Measurements from ENCODE around the gene NDUFAF2.
"Not testable (repeated sequence)": the region's sequence is repeated elsewhere in the genome, so short reads cannot be mapped to it uniquely, and the experiment has no call there.

The NDUFAF2 gene

DNA sequence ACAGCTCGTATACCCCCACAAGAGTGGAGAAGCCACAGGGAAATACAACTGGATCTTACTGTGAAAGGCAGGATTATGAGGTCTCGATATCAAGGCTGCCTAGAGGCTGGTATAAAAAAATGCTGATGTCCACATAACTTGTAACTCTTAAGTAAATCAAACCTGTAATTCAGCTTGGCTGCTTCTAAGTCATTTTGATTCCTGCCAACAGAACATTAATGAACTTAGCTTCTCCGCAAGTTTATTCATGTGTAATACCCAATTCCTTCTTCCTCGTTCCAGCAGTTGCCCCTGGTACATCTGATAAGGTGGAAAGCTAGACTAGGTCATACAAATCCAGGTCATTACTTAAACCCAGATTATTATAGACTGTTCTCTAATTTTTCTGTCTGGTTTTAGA is 233.7 kb downstream of the NDUFAF2 start:
- Histone ChIP-seq H3K36me3 (ENCODE audit: control insufficient read depth, insufficient read depth, low read length) (no peaks in the 10 kb centered on the region), H3K4me3 (ENCODE audit: insufficient read depth, low read depth, low read length, poor library complexity, severe bottlenecking) (no peak overlapping the region), H3K9me3 (ENCODE audit: control insufficient read depth, low read length) (no peaks in the 10 kb centered on the region), H3K27me3 (replicated peaks; ENCODE audit: control insufficient read depth, insufficient read depth, low read length, poor library complexity, severe bottlenecking) (no peaks in the 10 kb centered on the region), H3K4me1 (ENCODE audit: control insufficient read depth, insufficient read depth, low read length, poor library complexity, severe bottlenecking) (no peaks in the 10 kb centered on the region), H3K27ac (ENCODE audit: insufficient read depth, low read length, poor library complexity, severe bottlenecking) (no peak overlapping the region)
- DNase-seq = no peak

DNA sequence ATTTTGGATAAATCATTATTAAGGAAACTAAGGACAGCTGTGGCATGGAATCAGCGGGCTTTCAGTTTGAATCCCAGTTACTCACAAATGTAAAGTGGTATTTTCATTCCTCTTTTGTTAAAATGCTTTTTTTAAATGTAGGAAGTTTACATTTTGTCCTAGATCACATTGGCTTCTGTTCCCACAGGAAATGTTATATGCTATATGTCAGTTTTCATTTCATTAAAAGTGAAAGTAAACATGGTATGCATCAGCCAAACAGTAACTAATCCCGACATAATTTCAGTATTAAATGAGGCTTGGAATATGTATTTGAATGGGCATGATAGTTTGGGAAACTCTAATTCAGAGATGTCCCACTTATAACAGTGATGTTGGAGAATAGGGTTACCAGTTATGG is 235.9 kb downstream of the NDUFAF2 start:
- H3K27ac ChIP-seq (ENCODE audit: insufficient read depth, low read length, poor library complexity, severe bottlenecking) = no peak overlapping the region
- no peaks in the 10 kb centered on the region for H3K9me3 ChIP-seq (ENCODE audit: control insufficient read depth, low read length)
- no peaks in the 10 kb centered on the region for H3K36me3 ChIP-seq (ENCODE audit: control insufficient read depth, insufficient read depth, low read length)
- no peak for DNase-seq
- no peaks in the 10 kb centered on the region for H3K27me3 ChIP-seq (replicated peaks; ENCODE audit: control insufficient read depth, insufficient read depth, low read length, poor library complexity, severe bottlenecking)
- no peak overlapping the region for H3K4me3 ChIP-seq (ENCODE audit: insufficient read depth, low read depth, low read length, poor library complexity, severe bottlenecking)
- H3K4me1 ChIP-seq (ENCODE audit: control insufficient read depth, insufficient read depth, low read length, poor library complexity, severe bottlenecking) = no peaks in the 10 kb centered on the region

DNA sequence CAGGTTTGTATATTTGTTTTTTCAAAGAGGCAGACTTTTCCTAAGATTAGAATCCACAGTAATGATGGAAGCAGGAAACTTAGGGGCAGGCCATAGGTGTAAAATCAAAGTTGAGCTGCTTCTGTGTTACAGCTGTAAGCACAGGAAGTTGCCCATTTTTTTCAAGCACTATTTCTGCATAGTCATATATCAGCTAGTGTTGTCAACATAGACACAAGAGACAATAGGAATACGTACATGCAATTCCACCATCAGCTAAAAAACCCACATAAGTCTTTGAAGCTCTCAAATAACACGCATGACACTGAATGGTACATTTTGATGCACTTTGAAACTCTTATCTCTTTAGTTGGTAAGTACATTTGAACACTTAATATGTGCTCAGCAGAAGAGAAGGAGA is 237.4 kb downstream of the NDUFAF2 start:
- Histone ChIP-seq H3K9me3 (ENCODE audit: control insufficient read depth, low read length) (no peaks in the 10 kb centered on the region), H3K36me3 (ENCODE audit: control insufficient read depth, insufficient read depth, low read length) (no peaks in the 10 kb centered on the region), H3K4me3 (ENCODE audit: insufficient read depth, low read depth, low read length, poor library complexity, severe bottlenecking) (no peak overlapping the region), H3K4me1 (ENCODE audit: control insufficient read depth, insufficient read depth, low read length, poor library complexity, severe bottlenecking) (no peaks in the 10 kb centered on the region), H3K27me3 (replicated peaks; ENCODE audit: control insufficient read depth, insufficient read depth, low read length, poor library complexity, severe bottlenecking) (no peaks in the 10 kb centered on the region), H3K27ac (ENCODE audit: insufficient read depth, low read length, poor library complexity, severe bottlenecking) (no peak overlapping the region)
- DNase-seq = no peak

DNA sequence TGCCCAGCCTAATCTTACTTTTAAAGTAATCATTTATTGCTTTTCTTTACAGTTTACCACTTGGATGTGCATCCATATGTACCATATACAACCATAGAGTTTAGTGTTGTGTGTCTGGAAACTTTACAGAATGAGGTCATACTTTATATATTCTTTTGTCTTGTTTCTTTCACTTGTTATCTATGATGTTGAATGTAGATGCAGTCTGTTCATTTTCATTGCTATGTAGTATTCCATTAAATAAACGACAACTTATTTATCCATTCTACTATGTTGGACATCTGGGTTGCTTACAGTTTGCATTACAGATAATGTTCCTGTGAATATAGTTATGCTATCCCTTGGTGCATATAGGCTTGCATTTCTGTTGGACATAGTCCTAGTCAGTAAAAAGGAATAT is 238.5 kb downstream of the NDUFAF2 start:
- no peak for DNase-seq
- Histone ChIP-seq H3K4me3 (ENCODE audit: insufficient read depth, low read depth, low read length, poor library complexity, severe bottlenecking) (no peak overlapping the region), H3K4me1 (ENCODE audit: control insufficient read depth, insufficient read depth, low read length, poor library complexity, severe bottlenecking) (no peaks in the 10 kb centered on the region), H3K36me3 (ENCODE audit: control insufficient read depth, insufficient read depth, low read length) (no peaks in the 10 kb centered on the region), H3K27ac (ENCODE audit: insufficient read depth, low read length, poor library complexity, severe bottlenecking) (no peak overlapping the region), H3K9me3 (ENCODE audit: control insufficient read depth, low read length) (no peaks in the 10 kb centered on the region), H3K27me3 (replicated peaks; ENCODE audit: control insufficient read depth, insufficient read depth, low read length, poor library complexity, severe bottlenecking) (no peaks in the 10 kb centered on the region)

DNA sequence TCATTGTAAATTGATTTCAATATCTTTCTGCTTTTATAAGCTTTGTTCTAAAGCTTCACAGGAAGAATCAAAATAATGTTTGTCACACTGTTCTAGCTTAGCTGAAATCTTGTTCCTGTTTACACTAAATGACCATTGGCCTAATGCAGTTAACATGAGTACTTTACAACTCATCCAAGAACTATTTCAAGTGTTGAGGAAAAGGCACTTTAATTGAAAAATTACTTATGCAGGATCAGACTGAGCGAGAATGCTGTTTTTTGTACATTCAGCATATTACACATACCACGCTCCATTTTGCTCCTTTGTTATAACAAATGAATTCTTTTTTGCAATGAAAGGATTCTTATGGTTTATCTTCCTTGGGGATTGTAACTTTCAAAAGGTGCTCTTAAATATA is 239.7 kb downstream of the NDUFAF2 start:
- Histone ChIP-seq H3K36me3 (ENCODE audit: control insufficient read depth, insufficient read depth, low read length) (no peaks in the 10 kb centered on the region), H3K4me1 (ENCODE audit: control insufficient read depth, insufficient read depth, low read length, poor library complexity, severe bottlenecking) (no peaks in the 10 kb centered on the region), H3K27me3 (replicated peaks; ENCODE audit: control insufficient read depth, insufficient read depth, low read length, poor library complexity, severe bottlenecking) (no peaks in the 10 kb centered on the region), H3K27ac (ENCODE audit: insufficient read depth, low read length, poor library complexity, severe bottlenecking) (no peak overlapping the region), H3K4me3 (ENCODE audit: insufficient read depth, low read depth, low read length, poor library complexity, severe bottlenecking) (no peak overlapping the region), H3K9me3 (ENCODE audit: control insufficient read depth, low read length) (no peaks in the 10 kb centered on the region)
- no peak for DNase-seq

DNA sequence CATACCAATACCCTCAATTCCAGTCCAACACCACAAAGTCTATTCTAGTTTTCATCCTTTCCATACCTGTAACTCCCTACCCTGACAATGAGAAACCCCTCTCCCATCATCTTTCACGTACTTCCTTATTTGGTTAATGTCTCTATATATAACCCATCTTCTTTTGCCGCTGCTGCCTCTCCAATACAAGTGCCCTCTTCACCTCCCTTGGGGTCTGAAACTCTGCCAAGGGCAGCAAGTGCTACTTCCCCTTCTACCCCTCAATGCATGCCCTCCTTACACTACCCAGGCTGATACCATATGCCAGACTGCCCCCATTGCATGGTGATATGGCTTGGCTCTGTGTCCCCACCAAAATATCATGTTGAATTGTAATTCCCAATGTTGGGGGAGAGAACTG is 241.6 kb downstream of the NDUFAF2 start:
- no peak overlapping the region for H3K27ac ChIP-seq (ENCODE audit: insufficient read depth, low read length, poor library complexity, severe bottlenecking)
- no peaks in the 10 kb centered on the region for H3K27me3 ChIP-seq (replicated peaks; ENCODE audit: control insufficient read depth, insufficient read depth, low read length, poor library complexity, severe bottlenecking)
- no peak for DNase-seq
- H3K36me3 ChIP-seq (ENCODE audit: control insufficient read depth, insufficient read depth, low read length) = no peaks in the 10 kb centered on the region
- no peaks in the 10 kb centered on the region for H3K9me3 ChIP-seq (ENCODE audit: control insufficient read depth, low read length)
- no peak overlapping the region for H3K4me3 ChIP-seq (ENCODE audit: insufficient read depth, low read depth, low read length, poor library complexity, severe bottlenecking)
- no peaks in the 10 kb centered on the region for H3K4me1 ChIP-seq (ENCODE audit: control insufficient read depth, insufficient read depth, low read length, poor library complexity, severe bottlenecking)

DNA sequence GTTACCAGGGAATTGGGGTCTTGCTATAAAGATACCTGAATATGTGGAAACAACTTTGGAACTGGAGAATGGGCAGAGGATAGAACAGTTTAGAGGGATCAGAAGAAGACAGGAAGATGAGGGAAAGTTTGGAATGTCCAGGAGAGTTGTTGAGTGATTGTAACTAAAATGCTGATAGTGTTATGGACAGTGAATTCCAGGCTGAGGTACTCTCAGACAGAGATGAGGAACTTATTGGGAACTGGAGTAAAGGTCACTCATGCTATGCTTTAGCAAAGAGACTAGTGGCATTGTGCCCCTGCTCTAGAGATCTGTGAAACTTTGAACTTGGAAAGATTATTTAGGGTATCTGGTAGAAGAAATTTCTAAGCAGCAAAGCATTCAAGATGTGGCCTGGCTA is 242.3 kb downstream of the NDUFAF2 start:
- H3K4me1 ChIP-seq (ENCODE audit: control insufficient read depth, insufficient read depth, low read length, poor library complexity, severe bottlenecking) = not testable (repeated sequence)

DNA sequence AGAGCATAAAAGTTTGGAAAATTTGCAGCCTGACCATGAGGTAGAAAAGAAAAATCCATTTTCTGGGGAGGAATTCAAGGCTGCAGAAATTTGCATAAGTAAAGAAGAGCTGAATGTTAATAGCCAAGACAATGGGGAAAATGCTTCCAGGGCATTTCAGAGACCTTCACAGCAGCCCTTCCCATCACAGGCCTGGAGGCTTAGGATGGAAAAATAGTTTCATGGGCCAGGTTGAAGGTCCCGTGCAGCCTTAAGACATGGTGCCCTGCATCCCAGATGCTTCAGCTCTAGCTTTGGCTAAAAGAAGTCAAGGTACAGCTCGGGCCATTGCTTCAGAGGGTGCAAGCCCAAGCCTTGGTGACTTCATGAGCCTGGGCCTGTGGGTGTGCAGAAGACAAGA is 242.8 kb downstream of the NDUFAF2 start:
- not testable (repeated sequence) for H3K4me1 ChIP-seq (ENCODE audit: control insufficient read depth, insufficient read depth, low read length, poor library complexity, severe bottlenecking); H3K9me3 ChIP-seq (ENCODE audit: control insufficient read depth, low read length); H3K36me3 ChIP-seq (ENCODE audit: control insufficient read depth, insufficient read depth, low read length); H3K27ac ChIP-seq (ENCODE audit: insufficient read depth, low read length, poor library complexity, severe bottlenecking); H3K4me3 ChIP-seq (ENCODE audit: insufficient read depth, low read depth, low read length, poor library complexity, severe bottlenecking); H3K27me3 ChIP-seq (replicated peaks; ENCODE audit: control insufficient read depth, insufficient read depth, low read length, poor library complexity, severe bottlenecking); DNase-seq

More for the DNA sequence above, 242.3 kb downstream of the NDUFAF2 start:
- not testable (repeated sequence) for H3K27me3 ChIP-seq (replicated peaks; ENCODE audit: control insufficient read depth, insufficient read depth, low read length, poor library complexity, severe bottlenecking); H3K4me3 ChIP-seq (ENCODE audit: insufficient read depth, low read depth, low read length, poor library complexity, severe bottlenecking); H3K36me3 ChIP-seq (ENCODE audit: control insufficient read depth, insufficient read depth, low read length); H3K9me3 ChIP-seq (ENCODE audit: control insufficient read depth, low read length); DNase-seq; H3K27ac ChIP-seq (ENCODE audit: insufficient read depth, low read length, poor library complexity, severe bottlenecking)

DNA sequence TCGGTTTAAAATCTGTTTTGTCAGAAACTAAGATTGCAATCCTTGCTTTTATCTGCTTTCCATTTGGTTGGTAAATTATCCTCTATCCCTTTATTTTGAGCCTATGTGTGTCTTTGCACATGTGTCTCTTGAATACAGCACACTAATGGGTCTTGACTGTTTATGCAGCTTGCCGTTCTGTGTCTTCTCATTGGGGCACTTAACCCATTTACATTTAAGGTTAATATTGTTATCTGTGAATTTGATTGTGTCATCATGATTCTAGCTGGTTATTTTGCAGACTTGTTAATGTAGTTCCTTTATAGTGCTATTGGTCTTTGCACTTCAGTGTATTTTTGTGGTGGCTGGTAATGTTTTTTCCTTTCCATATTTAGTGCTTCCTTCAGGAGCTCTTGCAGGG is 253.6 kb downstream of the NDUFAF2 start:
- Histone ChIP-seq H3K9me3 (ENCODE audit: control insufficient read depth, low read length) (no peaks in the 10 kb centered on the region), H3K4me1 (ENCODE audit: control insufficient read depth, insufficient read depth, low read length, poor library complexity, severe bottlenecking) (no peaks in the 10 kb centered on the region), H3K36me3 (ENCODE audit: control insufficient read depth, insufficient read depth, low read length) (no peaks in the 10 kb centered on the region), H3K27ac (ENCODE audit: insufficient read depth, low read length, poor library complexity, severe bottlenecking) (no peak overlapping the region), H3K4me3 (ENCODE audit: insufficient read depth, low read depth, low read length, poor library complexity, severe bottlenecking) (no peak overlapping the region), H3K27me3 (replicated peaks; ENCODE audit: control insufficient read depth, insufficient read depth, low read length, poor library complexity, severe bottlenecking) (no peaks in the 10 kb centered on the region)
- DNase-seq = no peak

DNA sequence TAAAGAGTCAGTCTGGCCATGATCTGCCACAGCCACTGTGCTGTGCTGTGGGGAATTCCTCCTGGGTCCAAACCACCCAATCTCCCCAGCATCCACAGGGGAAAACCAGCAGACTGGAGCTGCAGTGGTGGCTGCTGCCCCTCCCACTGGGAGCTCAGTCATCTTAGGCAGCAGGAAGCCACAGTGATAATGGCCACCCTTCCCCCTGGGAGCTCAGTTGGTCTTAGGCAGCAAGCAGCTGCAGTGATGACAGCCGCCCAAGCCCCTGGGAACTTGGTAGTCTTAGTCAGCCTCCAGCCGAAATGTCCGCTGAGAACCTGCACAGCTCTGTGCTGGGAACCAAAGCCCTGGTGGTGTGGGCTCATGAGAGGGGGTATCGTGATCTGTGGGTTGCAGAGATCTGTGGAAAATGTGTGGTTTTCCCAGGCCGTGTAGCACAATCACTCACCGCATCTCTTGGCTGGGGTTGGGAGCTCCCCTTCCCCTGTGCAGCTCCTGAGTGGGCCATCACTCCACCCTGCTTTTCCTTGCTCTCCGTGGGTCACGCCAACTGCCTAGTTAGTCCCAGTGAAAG is 255.7 kb downstream of the NDUFAF2 start:
- no peak for DNase-seq
- no peak overlapping the region for H3K27ac ChIP-seq (ENCODE audit: insufficient read depth, low read length, poor library complexity, severe bottlenecking)
- H3K36me3 ChIP-seq (ENCODE audit: control insufficient read depth, insufficient read depth, low read length) = no peaks in the 10 kb centered on the region

DNA sequence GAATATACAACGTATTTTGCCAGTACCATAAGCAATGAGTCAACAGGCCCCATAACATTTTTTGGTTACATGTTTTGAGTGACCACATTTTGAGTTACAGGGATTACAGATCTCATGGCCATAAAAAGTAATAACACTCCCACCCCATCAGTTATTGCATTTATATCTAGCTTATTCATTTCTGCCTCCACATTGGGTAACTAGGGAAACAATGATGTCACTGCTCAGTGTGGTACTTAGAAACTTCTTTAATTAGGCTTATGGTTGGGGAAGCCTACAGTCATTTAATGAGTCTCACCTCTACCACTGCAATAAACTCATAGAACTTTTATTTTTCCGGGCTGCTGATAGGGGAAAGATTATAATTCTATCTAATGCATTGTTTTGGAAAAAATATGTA is 257.2 kb downstream of the NDUFAF2 start:
- Histone ChIP-seq H3K9me3 (ENCODE audit: control insufficient read depth, low read length) (no peaks in the 10 kb centered on the region), H3K36me3 (ENCODE audit: control insufficient read depth, insufficient read depth, low read length) (no peaks in the 10 kb centered on the region), H3K4me1 (ENCODE audit: control insufficient read depth, insufficient read depth, low read length, poor library complexity, severe bottlenecking) (no peaks in the 10 kb centered on the region), H3K27me3 (replicated peaks; ENCODE audit: control insufficient read depth, insufficient read depth, low read length, poor library complexity, severe bottlenecking) (no peaks in the 10 kb centered on the region), H3K27ac (ENCODE audit: insufficient read depth, low read length, poor library complexity, severe bottlenecking) (no peak overlapping the region), H3K4me3 (ENCODE audit: insufficient read depth, low read depth, low read length, poor library complexity, severe bottlenecking) (no peak overlapping the region)
- no peak for DNase-seq

More for the DNA sequence above, 255.7 kb downstream of the NDUFAF2 start:
- Histone ChIP-seq H3K9me3 (ENCODE audit: control insufficient read depth, low read length) (no peaks in the 10 kb centered on the region), H3K4me3 (ENCODE audit: insufficient read depth, low read depth, low read length, poor library complexity, severe bottlenecking) (no peak overlapping the region), H3K4me1 (ENCODE audit: control insufficient read depth, insufficient read depth, low read length, poor library complexity, severe bottlenecking) (no peaks in the 10 kb centered on the region), H3K27me3 (replicated peaks; ENCODE audit: control insufficient read depth, insufficient read depth, low read length, poor library complexity, severe bottlenecking) (no peaks in the 10 kb centered on the region)

All from effector memory CD4-positive, alpha-beta T cell (primary cell).